Ovary (tissue), 9 donors: ENCODE results near the gene ADGRB2. TPM values are rescaled to one million over a fixed set of nuclear protein-coding genes. Genes with fewer than 3 reads are reported as not detected.

Experiments used
- DNase-seq, 5 donors: peaks; one replicate each; pipeline ENCODE4 v3.0.0-alpha.2; 2019 to 2020
- H3K27ac ChIP-seq, 2 donors: fragments of 200-600 bp; one replicate each; pipeline versions ENCODE4 v1.5.1 to v1.8.0; 2019 to 2022
- H3K27me3 ChIP-seq: fragments of 200-600 bp; one replicate; pipeline ENCODE4 v1.8.0; 2022
- H3K36me3 ChIP-seq: fragments of 200-600 bp; sonication (generic); one replicate; pipeline ENCODE4 v1.5.1; 2019
- H3K4me1 ChIP-seq: one replicate; pipeline ENCODE4 v1.8.1; 2013; ENCODE audit warnings: mild to moderate bottlenecking, moderate library complexity; ENCODE audit not compliant: insufficient read depth
- H3K4me3 ChIP-seq: fragments of 200-600 bp; sonication (generic); one replicate; pipeline ENCODE4 v1.5.1; 2017
- H3K9me3 ChIP-seq, 2 donors: fragments of 200-600 bp in 1 of 2; sonication (generic) in 1 of 2; one replicate each; pipeline versions ENCODE4 v1.5.1 to v1.8.1; 2013 to 2019; ENCODE audit warnings: mild to moderate bottlenecking in 1 of 2, moderate library complexity in 1 of 2
- CTCF ChIP-seq, 3 donors: fragments of 450-650 bp in 2 of 3; fragments of 200-600 bp in 1 of 3; IDR thresholded peaks; one replicate each; pipeline versions ENCODE4 v1.5.1 to v1.8.0; 2016 to 2022; ENCODE audit warnings: antibody characterized with exemption in 3 of 3, mild to moderate bottlenecking in 1 of 3
- EP300 ChIP-seq: sonication (generic); formaldehyde crosslinking; IDR thresholded peaks from one replicate; pipeline ENCODE4 v1.6.1; 2017; ENCODE audit warnings: antibody characterized with exemption
- POLR2A ChIP-seq: fragments of 450-650 bp; IDR thresholded peaks from one replicate; pipeline ENCODE4 v1.6.1; 2017; ENCODE audit warnings: antibody characterized with exemption, mild to moderate bottlenecking, moderate library complexity
- WGBS, 3 donors: extraction: QIAGEN DNeasy Blood & Tissue Kit in 1 of 3; methylation state at CpG; one replicate each; pipeline versions ENCODE4 v1.1.5 to v1.1.7; 2013 to 2017; 5-methylcytosine and 5-hydroxymethylcytosine counted together
- intact Hi-C, 4 donors: fragments of 100-400 bp; cut with DNase I; formaldehyde crosslinking; loops; one replicate each; pipeline versions ENCODE4 v1.11.0 to v1.15.1; 2022 to 2023
- polyA plus RNA-seq, 2 donors: library from polyadenylated mRNA; stranded (reverse); fragments of 200-250 nt in 1 of 2; fragments of 350-450 nt in 1 of 2; fragmentation: Illumina TruSeq in 1 of 2; extraction: RNeasy Lipid Tissue Mini Kit (QIAGEN cat#74804) in 1 of 2; gene quantifications; one replicate each; pipeline ENCODE4 v1.2.3, GENCODE V29; 2013 to 2014
- total RNA-seq, 7 donors: library from RNA; depleted of rRNA in 2 of 7; stranded (reverse); fragments of >200 nt in 2 of 7; fragmentation: NEBNext Ultra II Directional in 3 of 7; extraction: Animal tissue kit (Norgen Biotek cat#: 25700) in 3 of 7; gene quantifications; one replicate each; pipeline versions ENCODE4 v1.1.0 to v1.2.4, GENCODE V29; 2016 to 2023
- donor health status: DM: no; HTN: no; CAD: no; lungs with moderate emphysema.
- donor health status: DM: no; HTN: no; CAD: no.
- donor health status: Bipolar disorder and iron deficiency.
- donor health status: DM: yes; HTN: yes; CAD: no.
- donor health status: DM: no; HTN: no; CAD: no.
- donor health status: DM: yes; HTN: yes; CAD: no.

The ADGRB2 gene
- total and polyA plus RNA-seq, 9 donors: 0.30 to 7.2 (median 1.6) TPM

- DNase-seq: no peak
- Histone ChIP-seq H3K36me3 (no peaks in the 10 kb centered on the region), H3K9me3 (no peaks in the 10 kb centered on the region), H3K4me1 (peaks cover 16% of the 10 kb centered on the region), H3K4me3 (no peak overlapping the region), H3K27ac (no peak overlapping the region), H3K27me3 (no peaks in the 10 kb centered on the region)
- TF ChIP-seq POLR2A (no peak), CTCF (IDR thresholded peaks at IDR 0.05) (no peak), EP300 (no peak)
- intact Hi-C loops: no loop called here
- 76 to 92% (median 81%) methylated on average over 10 of the region's 10 CpGs for WGBS, 3 donors
Observed at GRCh38 chr1:31690921-31691320, 73.2 kb downstream of the ADGRB2 start.

- intact Hi-C loops: no loop called here
- Histone ChIP-seq H3K4me3 (no peak overlapping the region), H3K4me1 (peaks cover 16% of the 10 kb centered on the region), H3K27me3 (no peaks in the 10 kb centered on the region), H3K9me3 (no peaks in the 10 kb centered on the region), H3K36me3 (no peaks in the 10 kb centered on the region), H3K27ac (peak overlapping the region in 1 of 2 donors; percentile 81)
- DNase-seq: no peak
- WGBS, 3 donors: 79 to 85% (median 81%) methylated on average over 6 of the region's 6 CpGs
- no peak for TF ChIP-seq EP300
- TF ChIP-seq POLR2A: no peak
- no peak for TF ChIP-seq CTCF (IDR thresholded peaks at IDR 0.05)
Observed at GRCh38 chr1:31689854-31690253, 74.3 kb downstream of the ADGRB2 start.

GRCh38 chr1:31689379-31689778 is 74.8 kb downstream of the ADGRB2 start:
- DNase-seq: no peak
- Histone ChIP-seq H3K27me3 (no peaks in the 10 kb centered on the region), H3K4me1 (peaks cover 16% of the 10 kb centered on the region), H3K9me3 (no peaks in the 10 kb centered on the region), H3K4me3 (no peak overlapping the region), H3K36me3 (no peaks in the 10 kb centered on the region), H3K27ac (peak overlapping the region in 1 of 2 donors; percentile 81)
- TF ChIP-seq CTCF (IDR thresholded peaks at IDR 0.05): no peak
- no peak for TF ChIP-seq EP300
- TF ChIP-seq POLR2A: no peak
- WGBS, 3 donors: 67 to 79% (median 75%) methylated on average over 2 of the region's 2 CpGs
- intact Hi-C loops: no loop called here

GRCh38 chr1:31688233-31688918 is 75.8 kb downstream of the ADGRB2 start:
- 13 to 26% (median 14%) methylated on average over 8 of the region's 8 CpGs for WGBS, 3 donors
- Histone ChIP-seq H3K27ac (peak overlapping the region in 1 of 2 donors; percentile 81), H3K36me3 (no peaks in the 10 kb centered on the region), H3K9me3 (no peaks in the 10 kb centered on the region), H3K4me3 (no peak overlapping the region), H3K27me3 (no peaks in the 10 kb centered on the region), H3K4me1 (peaks cover 16% of the 10 kb centered on the region)
- intact Hi-C loops: no loop called here
- no peak for TF ChIP-seq CTCF (IDR thresholded peaks at IDR 0.05)
- TF ChIP-seq EP300: no peak
- no peak for TF ChIP-seq POLR2A
- DNase-seq: peak; percentile 70 to 82 (median 73)
